Amniotic epithelial cell (primary cell): ENCODE data around the gene HOPX.
"Not testable (repeated sequence)": the region's sequence is repeated elsewhere in the genome, so short reads cannot be mapped to it uniquely, and the experiment has no call there.

Experiments
- DNase-seq: peaks from one replicate; pipeline ENCODE4 v3.0.0-alpha.2; 2010; ENCODE audit warnings: low read depth

HOPX gene

DNA sequence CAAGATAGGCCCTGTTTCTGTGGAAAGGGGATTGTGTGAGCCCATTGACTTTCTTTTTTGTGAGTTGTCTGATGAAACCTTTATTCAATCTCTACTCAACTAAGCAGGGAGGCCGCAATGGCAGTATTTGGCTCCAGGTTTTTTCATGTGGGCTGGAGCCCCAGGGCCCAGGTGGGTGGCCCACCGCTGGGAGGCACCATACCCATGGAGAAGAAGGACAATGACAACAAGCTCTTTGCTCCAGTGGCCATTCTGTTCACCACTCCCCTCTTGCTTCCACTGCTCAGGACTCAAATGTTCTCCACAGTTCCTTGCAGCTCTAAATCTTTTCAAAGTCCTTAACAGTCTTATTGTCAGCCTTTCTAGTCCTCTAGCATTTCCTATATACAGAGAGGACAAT is 54.1 kb downstream of the HOPX start:
- no peak for DNase-seq

DNA sequence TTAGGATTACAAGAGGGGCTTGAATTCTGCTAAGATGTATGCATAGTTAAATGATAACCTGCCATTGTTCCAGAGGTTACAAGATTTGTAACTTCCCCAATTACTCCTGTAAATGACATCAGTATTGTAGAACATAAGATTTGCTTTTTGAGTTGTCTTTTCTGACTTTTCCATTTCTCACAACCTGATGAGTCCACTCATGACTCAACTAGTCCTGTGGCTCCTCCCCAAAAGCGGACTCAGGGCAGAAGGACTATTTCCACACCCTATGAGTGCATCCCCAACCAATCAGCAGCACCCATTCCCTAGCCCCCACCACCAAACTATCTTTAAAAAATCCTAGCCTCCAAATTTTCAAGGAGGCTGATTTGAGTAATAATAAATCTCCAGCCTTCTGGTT is 54.7 kb downstream of the HOPX start:
- no peak for DNase-seq

DNA sequence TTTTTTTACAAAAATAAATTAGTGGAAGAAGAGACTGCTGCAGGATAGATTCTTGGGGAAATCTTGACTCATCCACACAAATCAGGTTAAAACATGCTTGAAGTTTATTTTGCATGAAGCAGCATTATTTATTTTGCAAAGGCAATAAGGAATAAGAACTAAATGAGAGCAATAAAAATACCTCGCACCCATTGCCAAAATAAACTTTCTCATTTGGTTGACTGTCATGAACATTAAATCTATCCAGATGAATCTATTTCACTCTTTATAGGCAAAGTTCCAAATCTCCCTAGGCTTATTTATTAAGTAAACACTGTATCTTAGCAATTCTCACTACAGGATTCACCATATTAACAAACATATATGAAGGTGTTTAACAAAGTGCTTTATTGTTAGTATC is 58.9 kb downstream of the HOPX start:
- DNase-seq: no peak

DNA sequence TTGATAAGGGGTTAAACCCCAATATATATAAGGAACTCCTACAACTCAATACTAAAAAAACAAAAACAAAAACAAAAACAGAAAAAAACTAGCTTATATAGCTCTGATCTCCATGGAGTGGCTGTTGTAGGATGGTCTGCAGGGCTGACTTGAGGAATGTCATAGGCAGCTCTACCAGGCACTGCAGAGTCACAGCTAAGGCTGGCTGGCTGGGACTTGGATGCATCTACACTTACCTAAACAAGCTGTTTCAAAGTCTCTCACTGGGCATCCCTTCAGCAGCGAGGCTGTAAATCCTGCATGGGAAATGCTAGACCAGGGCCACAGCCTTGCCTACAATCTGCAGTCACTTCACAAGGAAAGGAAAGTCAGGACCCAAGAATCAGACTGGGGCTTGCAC is 61.3 kb downstream of the HOPX start:
- DNase-seq: no peak

DNA sequence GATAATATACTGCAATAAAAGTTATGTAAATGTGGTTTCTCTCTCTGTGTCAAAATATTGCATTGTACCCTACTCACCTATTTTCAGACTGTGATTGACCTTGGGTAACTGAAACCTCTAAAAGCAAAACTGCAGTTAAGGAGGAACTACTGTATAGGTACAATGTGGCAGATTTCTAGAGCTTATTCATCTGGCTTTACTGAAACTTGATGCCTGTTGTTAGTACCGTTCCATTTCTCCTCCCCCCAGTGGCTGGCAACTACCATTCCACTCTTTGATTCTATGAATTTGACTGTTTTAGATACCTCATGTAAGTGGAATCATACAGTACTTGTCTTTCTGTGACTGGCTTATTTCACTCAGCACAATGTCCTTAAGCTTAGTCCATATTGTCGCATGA is 61.9 kb downstream of the HOPX start:
- DNase-seq: peak; percentile 29

DNA sequence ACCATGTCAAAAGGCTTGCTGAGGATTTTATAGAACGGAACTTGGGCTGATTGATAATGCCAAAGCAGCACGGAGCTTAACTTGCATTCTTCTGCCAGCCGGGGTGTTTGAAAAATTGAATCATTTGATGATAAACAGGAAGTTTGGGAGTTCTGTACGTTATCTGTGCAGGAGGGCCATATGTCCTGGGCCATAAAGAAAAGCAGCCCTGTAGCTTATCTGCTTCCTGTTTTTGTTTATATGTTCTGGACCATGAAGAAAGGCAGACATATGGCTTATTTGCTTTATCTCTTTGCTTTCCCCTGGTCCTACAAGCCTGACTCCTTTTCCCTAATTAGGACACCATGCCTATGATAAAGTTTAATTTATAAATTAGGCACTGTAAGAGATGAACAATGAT is 62.4 kb downstream of the HOPX start:
- peak; percentile 30 for DNase-seq

DNA sequence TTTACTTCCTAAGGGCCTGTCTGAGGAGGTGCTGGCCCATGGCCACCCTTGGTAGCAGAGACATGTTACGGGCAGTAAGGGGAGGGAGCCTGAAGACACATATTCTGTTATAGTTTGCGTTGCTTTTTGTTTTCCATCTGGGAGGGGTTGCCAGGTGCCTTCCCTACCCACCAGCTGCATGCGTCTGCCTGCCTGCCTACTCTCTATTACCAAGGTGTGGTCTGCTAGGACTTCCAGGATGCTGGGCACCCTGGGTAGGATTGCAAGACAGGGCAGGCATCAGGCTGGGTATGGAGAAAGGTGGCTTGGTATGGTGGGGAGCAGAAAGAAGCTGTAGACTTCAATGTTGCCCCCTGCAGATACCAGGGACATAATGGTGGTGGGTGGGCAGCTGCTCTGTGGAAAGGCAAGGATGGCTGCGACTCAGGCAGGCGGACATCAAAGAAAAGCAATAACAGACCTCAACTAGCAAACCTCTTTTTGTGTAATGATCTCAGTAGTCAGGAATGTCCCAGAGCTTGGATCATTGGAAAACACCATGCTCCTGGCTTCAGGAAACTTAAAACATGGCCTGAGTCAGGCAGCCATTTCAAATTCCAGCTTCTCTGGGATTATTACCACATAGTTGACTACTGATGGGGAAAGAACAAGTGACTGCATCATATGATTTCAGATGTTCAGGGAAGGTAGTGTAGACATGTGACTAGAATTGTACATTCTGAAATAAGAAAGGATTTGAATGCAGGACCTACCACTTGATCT is 67.8 kb downstream of the HOPX start:
- peak; percentile 92 for DNase-seq

DNA sequence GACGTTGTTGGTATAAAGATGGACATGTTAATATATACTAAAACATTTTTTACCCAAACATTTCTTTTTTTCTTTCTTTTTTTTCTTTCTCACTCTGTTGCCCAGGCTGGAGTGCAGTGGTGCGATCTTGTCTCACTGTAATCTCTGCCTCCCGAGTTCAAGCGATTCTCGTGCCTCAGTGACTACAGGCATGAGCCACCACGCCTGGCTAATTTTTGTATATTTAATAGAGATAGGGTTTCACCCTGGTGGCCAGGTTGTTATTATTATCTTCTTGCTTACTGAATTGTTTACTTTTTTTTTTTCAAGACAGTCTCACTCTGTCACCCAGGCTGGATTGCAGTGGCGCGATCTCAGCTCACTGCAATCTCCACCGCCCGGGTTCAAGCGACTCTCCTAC is 68.8 kb downstream of the HOPX start:
- no peak for DNase-seq

DNA sequence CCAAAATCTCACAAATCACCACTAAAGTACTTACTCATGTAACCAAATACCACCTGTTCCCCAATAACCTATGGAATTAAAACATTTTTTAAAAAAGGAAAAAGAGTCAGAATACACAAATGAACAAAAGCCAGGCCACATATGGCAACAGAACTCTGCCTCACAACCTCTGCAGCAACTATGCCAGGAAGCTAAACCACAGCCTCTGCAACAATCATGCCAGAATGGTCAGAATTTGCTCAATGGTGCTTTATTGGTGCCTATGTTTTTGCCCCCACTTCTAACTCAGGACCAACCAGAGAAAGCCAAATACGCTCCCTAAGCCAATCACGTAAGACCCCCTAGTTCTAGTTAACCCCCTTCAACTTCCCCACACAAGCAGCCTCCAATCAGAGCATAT is 69.6 kb downstream of the HOPX start:
- peak; percentile 25 for DNase-seq

DNA sequence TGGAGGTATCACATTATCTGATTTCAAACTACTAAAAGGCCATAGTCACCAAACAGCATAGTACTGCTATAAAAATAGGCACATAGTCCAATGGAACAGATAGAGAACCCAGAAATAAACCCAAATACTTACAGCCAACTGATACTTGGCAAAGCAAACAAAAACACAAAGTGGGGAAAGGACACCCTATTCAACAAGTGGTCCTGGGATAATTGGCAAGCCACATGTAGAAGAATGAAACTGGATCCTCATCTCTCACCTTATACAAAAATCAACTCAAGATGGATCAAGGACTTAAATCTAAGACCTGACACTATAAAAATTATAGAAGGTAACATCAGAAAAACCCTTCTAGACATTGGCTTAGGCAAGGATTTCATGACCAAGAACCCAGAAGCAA is 70.9 kb downstream of the HOPX start:
- not testable (repeated sequence) for DNase-seq

DNA sequence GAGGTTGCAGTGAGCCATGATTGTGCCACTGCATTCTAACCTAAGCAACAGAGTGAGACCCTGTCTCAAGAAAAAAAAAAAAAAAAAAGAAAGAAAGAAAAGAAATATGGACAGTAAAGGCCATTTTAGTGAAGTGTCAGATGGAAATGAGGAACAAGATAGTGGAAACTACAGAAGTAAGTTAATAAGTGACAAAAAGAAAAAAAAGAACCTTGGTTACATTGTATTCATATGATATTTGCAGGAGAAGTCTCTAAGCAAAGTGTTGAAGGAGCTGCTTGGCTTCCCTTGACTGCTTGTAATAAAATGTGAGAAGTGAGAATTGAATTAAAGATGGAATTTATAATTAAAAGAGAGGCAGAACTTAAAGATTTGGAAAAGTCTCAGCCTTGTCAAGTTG is 73.2 kb downstream of the HOPX start:
- DNase-seq: no peak

DNA sequence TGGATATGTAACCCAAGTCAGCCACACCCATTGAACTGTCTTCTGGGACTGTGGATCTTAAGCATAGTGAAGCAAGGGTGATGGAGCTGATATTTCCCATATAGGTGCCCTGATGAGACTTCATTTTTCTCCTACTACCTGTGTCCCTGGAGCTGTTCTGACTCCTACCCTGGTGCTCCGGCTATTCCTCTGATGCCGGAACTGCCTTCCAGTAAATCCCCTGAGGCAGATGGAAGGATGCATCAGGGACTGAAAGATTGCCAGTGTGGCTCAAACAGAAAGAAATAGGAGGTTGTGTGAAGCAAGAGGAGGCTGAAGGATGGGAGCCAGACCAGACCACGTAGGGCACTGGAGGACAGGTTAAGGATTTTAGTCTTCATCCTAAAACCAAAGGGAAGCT is 74.7 kb downstream of the HOPX start:
- DNase-seq: no peak

DNA sequence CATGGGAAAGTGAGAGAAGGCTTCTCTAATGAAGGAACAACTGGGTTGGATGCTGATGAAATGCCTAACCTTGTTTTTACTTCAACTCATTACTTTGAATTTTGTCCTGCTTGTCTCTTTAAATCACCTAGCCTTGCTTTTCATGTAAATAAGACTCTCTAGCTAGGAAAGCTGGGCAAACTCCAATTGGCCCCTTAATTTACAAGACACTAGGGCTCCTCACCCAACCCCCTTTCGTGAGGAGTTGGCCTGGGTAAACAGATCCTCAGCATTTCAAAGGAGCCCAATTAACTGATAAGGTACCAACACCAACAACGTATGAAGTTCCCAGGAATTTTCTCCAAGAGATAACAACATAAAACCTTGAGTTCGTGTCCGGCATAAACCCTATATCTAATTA is 75.6 kb downstream of the HOPX start:
- not testable (repeated sequence) for DNase-seq

DNA sequence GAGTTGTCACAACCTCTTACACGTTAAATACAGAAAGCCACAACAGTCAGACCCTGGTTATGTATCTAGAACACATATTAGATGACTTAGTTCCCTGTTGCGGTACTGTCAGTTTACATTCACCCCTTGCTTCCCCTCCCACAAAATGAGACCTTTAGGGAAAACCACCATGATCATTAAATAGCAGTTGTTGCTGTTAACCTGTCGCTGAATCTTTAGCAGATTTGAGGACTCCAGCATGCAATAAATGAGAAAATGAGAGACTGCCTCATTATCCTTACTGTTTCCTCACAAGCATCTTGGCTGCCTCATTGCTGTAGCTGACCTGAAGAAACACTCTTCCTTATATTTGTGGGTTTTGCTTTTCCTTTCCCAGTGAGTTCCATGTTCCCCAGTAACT is 77.8 kb downstream of the HOPX start:
- no peak for DNase-seq
